Kidney (tissue), 14 donors: ENCODE results near the gene RNF207. TPM values are rescaled to one million over a fixed set of nuclear protein-coding genes. Genes with fewer than 3 reads are reported as not detected.

Experiments used
- DNase-seq, 5 donors: peaks; one replicate each; pipeline ENCODE4 v3.0.0-alpha.2; 2013 to 2020
- FAIRE-seq: peaks from 2 replicates; lab custom pipeline; 2012; peaks lifted over from hg19 to GRCh38; lab: Jason Lieb, UNC
- H3K27ac ChIP-seq, 2 donors: one replicate each; pipeline ENCODE4 v1.7.0; 2013; ENCODE audit warnings: low read depth in 2 of 2, low read length in 2 of 2, inconsistent platforms in 1 of 2
- H3K27me3 ChIP-seq: one replicate; pipeline ENCODE4 v1.7.1; 2013; ENCODE audit warnings: low read length, inconsistent platforms; ENCODE audit not compliant: control insufficient read depth, insufficient read depth
- H3K36me3 ChIP-seq, 3 donors: one replicate each; pipeline versions ENCODE4 v1.7.0 to v1.7.1; 2013; ENCODE audit warnings: low read length in 3 of 3, control low read depth in 1 of 3, inconsistent platforms in 1 of 3; ENCODE audit not compliant: insufficient read depth in 3 of 3, control insufficient read depth in 2 of 3
- H3K4me1 ChIP-seq, 3 donors: one replicate each; pipeline versions ENCODE4 v1.7.0 to v1.7.1; 2013; ENCODE audit warnings: low read length in 3 of 3, inconsistent platforms in 1 of 3, low read depth in 1 of 3; ENCODE audit not compliant: control insufficient read depth in 2 of 3, insufficient read depth in 2 of 3
- H3K4me3 ChIP-seq, 3 donors: one replicate each; pipeline versions ENCODE4 v1.7.0 to v1.8.1; 2013; ENCODE audit warnings: low read length in 3 of 3, control low read depth in 1 of 3, inconsistent platforms in 1 of 3
- H3K9ac ChIP-seq, 3 donors: one replicate each; pipeline versions ENCODE4 v1.7.0 to v1.7.1; 2013; ENCODE audit warnings: low read length in 3 of 3, control low read depth in 1 of 3, inconsistent platforms in 1 of 3
- H3K9me3 ChIP-seq, 3 donors: one replicate each; pipeline versions ENCODE4 v1.7.0 to v1.7.1; 2013; ENCODE audit warnings: low read length in 3 of 3, control low read depth in 1 of 3, inconsistent platforms in 1 of 3; ENCODE audit not compliant: control insufficient read depth in 2 of 3, insufficient read depth in 1 of 3
- intact Hi-C: fragments of 100-400 bp; cut with DNase I; formaldehyde crosslinking; loops from one replicate; pipeline ENCODE4 v1.11.1; 2022
- polyA plus RNA-seq: library from polyadenylated mRNA; stranded (reverse); fragments of 350-450 nt; fragmentation: Illumina TruSeq; extraction: RNeasy Lipid Tissue Mini Kit (QIAGEN cat#74804); gene quantifications from one replicate; pipeline ENCODE4 v1.2.3, GENCODE V29; 2014; ENCODE audit warnings: low read depth, low replicate concordance; ENCODE audit not compliant: insufficient read depth
- total RNA-seq: library from RNA; stranded (reverse); fragmentation: NEBNext Ultra II Directional; extraction: Animal tissue kit (Norgen Biotek cat#: 25700); gene quantifications from one replicate; pipeline ENCODE4 v1.2.1, GENCODE V29; 2021
- TF ChIP-seq, protein P1 (sequence below): IDR thresholded peaks from 3 replicates; pipeline ENCODE4 v1.5.1; 2012; ENCODE audit warnings: mild to moderate bottlenecking, moderate library complexity, borderline replicate concordance; ENCODE audit not compliant: insufficient read depth; ENCODE audit errors: extremely low read depth
- donor health status: control.
- donor health status: control.
- donor health status: control.
- donor health status: control.
- donor health status: control.
- donor health status: DM: yes; HTN: yes; CAD: no.
- donor health status: Normal renal cell carcinoma (clear cell type).

RNF207 gene
- total and polyA plus RNA-seq, 2 donors from 2014 or later = 7.7 to 43.6 TPM

DNA sequence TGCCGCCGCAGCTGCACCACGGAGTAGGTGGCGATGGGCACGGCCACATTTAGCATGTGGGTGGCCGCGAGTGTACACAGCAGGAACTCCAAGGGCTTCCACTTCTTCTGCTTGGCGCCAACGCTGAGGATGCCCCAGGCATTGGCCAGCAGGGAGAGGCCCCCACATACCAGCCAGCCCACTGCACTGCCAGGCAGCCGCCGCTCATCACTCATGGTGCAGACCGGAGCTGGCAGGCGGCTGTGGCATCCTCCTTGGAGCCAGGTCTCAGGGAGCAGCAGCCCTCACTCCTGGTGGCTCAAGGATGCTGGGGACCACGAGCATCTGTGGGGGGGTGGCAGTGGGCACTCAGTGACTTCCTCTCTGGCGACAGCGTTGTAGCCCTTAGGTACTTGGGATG, 48.8 kb downstream of the RNF207 start:
- H3K27me3 ChIP-seq = no peaks in the 10 kb centered on the region
- H3K9ac ChIP-seq = no peak overlapping the region
- H3K4me3 ChIP-seq = no peak overlapping the region
- H3K9me3 ChIP-seq = no peaks in the 10 kb centered on the region
- peaks cover 0 to 2% (median 0%) of the 10 kb centered on the region in 3 donors for H3K4me1 ChIP-seq
- no peak for FAIRE-seq
- intact Hi-C loops = loop anchor here (10.0 kb wide), 1 partner anchor 90 kb away; no protein-coding TSS in a partner anchor
- no peak overlapping the region for H3K27ac ChIP-seq
- TF ChIP-seq, protein P1, sequence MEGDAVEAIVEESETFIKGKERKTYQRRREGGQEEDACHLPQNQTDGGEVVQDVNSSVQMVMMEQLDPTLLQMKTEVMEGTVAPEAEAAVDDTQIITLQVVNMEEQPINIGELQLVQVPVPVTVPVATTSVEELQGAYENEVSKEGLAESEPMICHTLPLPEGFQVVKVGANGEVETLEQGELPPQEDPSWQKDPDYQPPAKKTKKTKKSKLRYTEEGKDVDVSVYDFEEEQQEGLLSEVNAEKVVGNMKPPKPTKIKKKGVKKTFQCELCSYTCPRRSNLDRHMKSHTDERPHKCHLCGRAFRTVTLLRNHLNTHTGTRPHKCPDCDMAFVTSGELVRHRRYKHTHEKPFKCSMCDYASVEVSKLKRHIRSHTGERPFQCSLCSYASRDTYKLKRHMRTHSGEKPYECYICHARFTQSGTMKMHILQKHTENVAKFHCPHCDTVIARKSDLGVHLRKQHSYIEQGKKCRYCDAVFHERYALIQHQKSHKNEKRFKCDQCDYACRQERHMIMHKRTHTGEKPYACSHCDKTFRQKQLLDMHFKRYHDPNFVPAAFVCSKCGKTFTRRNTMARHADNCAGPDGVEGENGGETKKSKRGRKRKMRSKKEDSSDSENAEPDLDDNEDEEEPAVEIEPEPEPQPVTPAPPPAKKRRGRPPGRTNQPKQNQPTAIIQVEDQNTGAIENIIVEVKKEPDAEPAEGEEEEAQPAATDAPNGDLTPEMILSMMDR = no peak
- no peaks in the 10 kb centered on the region for H3K36me3 ChIP-seq
- DNase-seq = no peak

DNA sequence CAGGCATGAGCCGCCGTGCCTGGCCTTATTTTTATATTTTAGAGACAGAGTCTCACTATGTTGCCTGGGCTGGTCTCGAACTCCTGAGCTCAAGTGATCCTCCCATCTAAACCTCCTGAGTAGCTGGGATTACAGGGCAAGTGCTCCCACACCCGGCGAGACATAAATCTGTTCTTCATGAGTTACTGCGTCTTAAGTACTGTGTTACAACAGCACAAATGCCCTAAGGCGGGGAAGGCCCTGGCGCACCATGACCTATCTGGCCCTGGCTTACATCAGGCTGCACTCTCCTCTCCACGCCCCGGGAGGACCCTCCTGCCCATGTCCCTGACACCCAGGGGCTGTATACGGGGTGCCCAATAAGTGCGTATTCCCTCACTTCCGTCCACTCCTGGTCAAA, 50.7 kb downstream of the RNF207 start:
- no peaks in the 10 kb centered on the region for H3K36me3 ChIP-seq
- H3K27ac ChIP-seq = no peak overlapping the region
- H3K4me1 ChIP-seq = peaks cover 0 to 4% (median 0%) of the 10 kb centered on the region in 3 donors
- TF ChIP-seq, protein P1 = no peak
- FAIRE-seq = no peak
- intact Hi-C loops = loop anchor here (10.0 kb wide), 1 partner anchor 88 kb away; no protein-coding TSS in a partner anchor
- no peak overlapping the region for H3K9ac ChIP-seq
- no peak overlapping the region for H3K4me3 ChIP-seq
- H3K27me3 ChIP-seq = no peaks in the 10 kb centered on the region
- H3K9me3 ChIP-seq = no peaks in the 10 kb centered on the region
- no peak for DNase-seq

DNA sequence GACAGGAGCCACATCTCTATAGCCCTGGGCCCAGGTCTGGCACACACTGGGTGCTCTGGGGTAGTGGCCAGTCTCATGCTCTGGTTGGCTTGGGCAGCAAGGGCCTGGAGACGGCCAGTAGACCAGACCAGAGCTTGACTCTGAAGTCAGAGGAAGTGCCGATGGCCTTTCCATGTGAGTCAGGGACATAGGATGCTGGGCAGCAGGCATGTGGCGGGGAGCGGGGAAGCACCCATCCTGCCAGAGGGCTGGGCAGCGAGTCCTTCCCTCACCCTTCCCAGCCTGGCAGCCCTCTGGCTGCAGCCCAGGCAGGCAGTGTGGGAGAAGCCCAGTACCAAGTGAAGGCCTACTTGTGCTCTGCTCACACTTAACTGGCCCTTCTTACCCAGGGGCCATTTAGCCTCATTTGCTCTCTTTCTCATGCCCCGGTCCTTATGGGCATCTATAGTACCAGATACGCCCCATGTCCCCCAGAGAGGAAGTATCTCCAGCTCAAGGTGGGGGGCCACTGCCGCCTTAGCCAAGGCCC, 51.7 kb downstream of the RNF207 start:
- FAIRE-seq = no peak

More for the DNA sequence above, 51.7 kb downstream of the RNF207 start:
- intact Hi-C loops = loop anchor here (10.0 kb wide), 1 partner anchor 87 kb away; no protein-coding TSS in a partner anchor
- H3K4me1 ChIP-seq = peaks cover 0 to 4% (median 0%) of the 10 kb centered on the region in 3 donors
- no peak overlapping the region for H3K27ac ChIP-seq
- TF ChIP-seq, protein P1 = no peak
- H3K4me3 ChIP-seq = no peak overlapping the region
- DNase-seq = no peak
- H3K27me3 ChIP-seq = no peaks in the 10 kb centered on the region
- H3K9ac ChIP-seq = no peak overlapping the region
- no peaks in the 10 kb centered on the region for H3K36me3 ChIP-seq
- no peaks in the 10 kb centered on the region for H3K9me3 ChIP-seq
